Esophagus mucosa (tissue), 1 donor: Measurements from ENCODE around the gene GZF1. TPM values are rescaled to one million over a fixed set of nuclear protein-coding genes. Genes with fewer than 3 reads are reported as not detected.

ENCODE experiments used
- ATAC-seq: fragments of 200-7000 bp; cut with Tn5 transposase; one replicate; pipeline ENCODE4 v1.9.1; 2020
- total RNA-seq: library from RNA; stranded (reverse); gene quantifications from one replicate; pipeline ENCODE4 v1.2.4, GENCODE V29; 2023
- donor health status: DM: yes; HTN: yes; CAD: no.

GZF1 gene
- total RNA-seq, 1 donor from 2014 or later, result 3.6 TPM

DNA sequence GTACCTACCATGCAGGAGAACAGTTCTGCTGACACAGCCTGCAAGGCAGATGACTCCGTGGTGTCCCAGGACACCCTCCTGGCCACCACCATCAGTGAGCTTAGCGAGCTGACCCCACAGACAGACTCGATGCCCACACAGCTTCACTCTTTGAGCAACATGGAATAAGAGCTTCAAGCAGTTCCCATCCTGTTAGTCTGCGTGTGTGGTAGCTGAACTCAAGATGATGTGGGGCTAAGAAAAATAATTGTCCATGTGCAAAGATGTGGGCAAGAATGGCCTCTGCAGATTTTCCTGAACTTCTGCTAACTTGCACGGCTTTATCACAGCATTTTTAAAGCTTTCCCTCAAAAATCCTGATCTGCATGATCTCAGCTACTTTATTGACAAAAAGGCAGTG, 8.3 kb downstream of the GZF1 start:
- ATAC-seq, result no peak

DNA sequence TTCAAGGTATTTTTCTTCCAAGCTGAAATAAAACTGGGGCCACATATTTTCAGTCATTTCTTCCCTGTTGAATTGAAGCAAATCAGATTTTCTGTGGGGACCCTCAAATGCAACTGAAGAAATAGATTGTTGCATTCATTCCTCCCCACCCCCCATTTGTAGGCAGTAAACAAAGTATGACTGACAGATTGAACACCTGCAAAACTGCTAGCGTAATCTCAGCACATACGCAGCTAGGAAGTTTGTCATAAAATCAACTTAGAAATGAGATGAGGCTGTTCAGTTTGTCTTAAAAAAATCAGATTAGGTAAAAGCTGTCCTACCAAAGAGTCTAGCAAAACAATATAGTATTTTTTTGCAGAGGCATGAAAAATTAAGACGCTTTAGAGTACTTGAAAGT, 8.9 kb downstream of the GZF1 start:
- ATAC-seq, result no peak

DNA sequence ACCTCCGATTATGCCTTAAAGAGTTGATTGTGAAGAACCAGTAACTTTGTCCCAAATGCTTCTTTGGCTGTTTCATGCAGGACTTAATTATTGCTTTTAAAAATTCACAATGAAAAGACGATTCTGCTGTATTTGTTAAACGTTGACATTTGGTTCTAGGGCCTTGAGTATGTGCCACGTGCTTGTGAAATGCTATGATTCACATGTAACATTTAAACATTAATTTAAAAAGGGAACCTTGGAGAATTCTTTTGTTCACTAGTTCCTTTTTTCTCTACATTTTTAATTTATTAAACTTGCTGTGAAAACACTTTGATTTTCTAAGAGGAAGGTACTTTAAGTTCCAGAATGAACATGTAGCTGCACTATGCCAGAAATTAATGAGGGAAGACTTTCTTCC, 9.5 kb downstream of the GZF1 start:
- ATAC-seq, result no peak

DNA sequence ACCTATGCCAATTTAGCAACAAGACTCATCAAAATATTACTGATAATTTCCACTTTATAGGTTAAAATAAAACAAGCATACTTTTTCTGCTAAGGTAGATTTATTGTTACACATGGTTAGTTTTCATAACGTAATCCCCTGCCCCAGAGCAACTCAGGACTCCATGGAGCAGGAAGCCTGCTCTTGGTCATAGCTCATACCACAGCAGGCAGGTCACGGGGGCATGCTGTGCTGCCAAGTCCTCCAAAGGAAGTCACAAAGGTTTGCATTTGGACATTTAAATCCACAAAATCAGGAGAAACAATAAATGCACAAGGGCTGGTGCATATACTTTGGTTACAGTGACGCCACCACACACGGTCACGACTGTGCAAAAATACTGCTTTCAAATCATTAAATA, 12.5 kb downstream of the GZF1 start:
- no peak for ATAC-seq

GRCh38 chr20:23375827-23376226, 13.8 kb downstream of the GZF1 start:
- ATAC-seq, result no peak

- ATAC-seq, result no peak
Observed at GRCh38 chr20:23379772-23380171, 17.8 kb downstream of the GZF1 start.

DNA sequence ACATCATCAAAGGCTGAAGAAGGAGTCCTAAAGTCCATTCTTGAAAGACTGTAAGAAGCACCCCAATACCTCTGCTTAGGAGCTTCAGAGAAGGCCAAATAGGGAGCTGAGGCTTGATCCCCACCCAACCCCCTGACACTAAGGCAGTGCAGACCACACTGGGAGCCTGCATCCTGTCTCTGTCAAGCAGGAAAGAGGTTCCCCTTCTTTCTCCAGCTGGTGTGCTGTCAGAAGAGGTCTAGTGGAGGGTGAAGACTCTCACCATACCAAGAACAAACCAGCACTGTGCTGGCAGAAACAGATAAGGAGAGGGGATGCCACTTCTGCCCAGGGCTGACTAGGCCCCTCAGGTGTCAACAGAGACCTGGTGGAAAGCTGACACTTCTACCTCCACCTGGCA, 19.9 kb downstream of the GZF1 start:
- ATAC-seq, result no peak

DNA sequence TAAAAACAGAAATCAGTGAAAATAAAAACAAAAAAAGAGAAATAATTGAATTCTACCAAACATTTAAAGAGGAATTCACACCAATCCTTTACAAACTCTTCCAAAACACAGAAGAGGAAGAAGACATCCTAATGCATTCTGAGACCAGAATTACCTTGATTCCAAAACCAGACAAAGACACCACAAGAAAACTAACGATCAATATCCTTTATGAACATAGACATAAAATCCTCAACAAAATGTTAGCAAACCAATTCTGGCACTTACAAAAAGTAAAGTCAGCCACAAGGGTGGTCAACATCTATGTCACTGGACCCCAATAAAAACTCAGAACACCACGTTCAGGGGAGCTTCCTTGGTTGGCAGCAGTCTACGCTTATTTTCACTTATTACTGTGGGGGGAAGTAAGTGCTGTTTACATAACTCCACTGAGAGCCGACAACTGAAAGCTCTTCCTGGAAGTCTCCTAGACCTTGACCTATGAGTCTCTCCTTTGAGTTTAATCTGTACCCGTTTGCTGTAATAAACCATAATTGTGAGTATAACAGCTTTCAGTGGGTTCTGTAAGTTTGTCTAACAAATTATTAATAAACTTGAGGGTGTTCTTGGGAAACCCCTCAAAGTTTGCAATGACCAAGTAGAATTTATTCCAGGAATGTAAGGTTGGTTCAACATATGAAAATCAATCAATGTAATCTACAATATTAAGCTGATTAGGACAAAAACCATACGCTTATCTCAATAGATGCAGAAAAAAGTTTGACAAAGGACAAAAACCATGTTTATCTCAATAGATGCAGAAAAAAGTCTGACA, 24.5 kb downstream of the GZF1 start:
- ATAC-seq, result no peak

DNA sequence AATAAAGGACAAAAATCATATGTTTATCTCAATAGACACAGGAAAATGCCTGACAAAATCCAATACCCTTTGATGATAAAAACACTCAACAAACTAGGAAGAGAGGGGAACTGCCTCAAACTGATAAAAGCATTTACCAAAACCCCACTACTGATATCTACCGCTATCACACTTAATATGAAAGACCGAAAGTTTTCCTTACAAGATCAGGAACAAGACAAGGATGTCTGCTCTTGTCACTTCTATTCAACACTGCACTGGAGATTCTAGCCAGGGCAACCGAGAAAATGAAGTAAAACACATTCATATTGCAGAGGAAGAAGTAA, 25.1 kb downstream of the GZF1 start:
- ATAC-seq, result no peak

DNA sequence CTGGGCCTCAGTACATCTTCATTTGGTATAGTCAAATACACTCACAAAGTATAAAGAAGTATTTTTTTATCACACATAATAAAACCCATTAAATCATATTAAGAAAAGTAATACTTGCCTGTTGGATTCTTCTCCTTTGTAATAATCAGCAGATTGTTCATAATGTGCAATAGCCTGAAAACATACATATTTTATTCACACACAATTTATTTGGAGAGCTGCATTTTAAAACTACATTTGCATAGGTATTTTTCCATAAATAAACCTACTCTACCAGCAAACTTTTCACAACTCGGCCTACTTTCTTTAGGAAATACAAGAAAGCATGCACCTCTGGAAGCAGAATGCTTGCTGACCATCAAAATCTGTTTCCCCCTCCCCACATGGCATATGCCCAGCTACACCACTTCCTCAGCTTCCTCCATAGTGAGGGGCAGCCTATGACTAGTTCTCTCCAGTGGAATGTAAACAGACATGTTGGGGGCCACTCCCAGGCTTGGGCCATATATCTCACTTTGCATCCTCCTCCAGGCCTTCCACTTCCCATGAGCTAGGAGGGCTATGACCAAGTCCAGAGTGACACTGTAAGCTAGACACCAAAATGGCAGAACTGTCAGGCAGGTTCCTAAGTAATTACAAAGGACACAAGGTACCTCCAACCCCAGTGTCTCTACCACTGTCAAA, 28.3 kb downstream of the GZF1 start:
- no peak for ATAC-seq

GRCh38 chr20:23391707-23392310, 29.8 kb downstream of the GZF1 start:
- ATAC-seq, result no peak

DNA sequence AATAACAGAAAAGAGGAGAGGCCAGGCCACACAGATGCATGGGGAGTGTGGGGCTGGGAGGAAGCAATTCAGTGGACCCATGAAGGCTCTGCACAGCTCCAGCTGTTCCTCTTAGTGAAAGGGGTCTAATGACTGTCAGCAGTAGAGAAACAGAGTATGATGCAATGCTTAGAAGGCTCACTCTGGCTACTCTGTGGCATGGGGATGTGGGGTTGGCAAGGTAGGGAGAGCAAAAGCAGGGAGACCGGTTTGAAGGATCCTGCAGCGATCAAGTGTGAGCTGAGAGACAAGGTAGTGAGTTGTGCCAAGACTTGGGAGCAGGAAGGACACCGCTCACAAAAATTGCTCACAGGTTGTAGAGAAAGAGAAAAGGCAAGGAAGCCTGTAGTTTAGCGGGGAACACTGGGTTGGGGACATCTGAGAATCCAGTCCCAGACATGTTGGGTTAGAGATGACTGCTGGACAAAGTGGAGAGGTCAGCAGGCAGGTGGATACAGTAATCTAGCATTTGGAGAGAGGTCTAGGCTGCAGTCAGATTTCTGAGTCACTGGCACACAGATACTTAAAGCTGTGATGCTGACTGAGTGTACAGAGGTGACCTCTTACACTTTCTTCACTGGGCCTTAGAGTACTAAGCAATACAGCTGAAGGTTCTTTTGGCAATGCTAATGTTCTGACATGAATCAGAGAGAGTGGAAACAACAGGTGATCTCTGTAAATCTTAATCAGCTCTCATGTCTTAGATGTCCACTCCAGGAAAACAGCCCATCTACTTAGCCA, 32.2 kb downstream of the GZF1 start:
- ATAC-seq, result peak; percentile 29

DNA sequence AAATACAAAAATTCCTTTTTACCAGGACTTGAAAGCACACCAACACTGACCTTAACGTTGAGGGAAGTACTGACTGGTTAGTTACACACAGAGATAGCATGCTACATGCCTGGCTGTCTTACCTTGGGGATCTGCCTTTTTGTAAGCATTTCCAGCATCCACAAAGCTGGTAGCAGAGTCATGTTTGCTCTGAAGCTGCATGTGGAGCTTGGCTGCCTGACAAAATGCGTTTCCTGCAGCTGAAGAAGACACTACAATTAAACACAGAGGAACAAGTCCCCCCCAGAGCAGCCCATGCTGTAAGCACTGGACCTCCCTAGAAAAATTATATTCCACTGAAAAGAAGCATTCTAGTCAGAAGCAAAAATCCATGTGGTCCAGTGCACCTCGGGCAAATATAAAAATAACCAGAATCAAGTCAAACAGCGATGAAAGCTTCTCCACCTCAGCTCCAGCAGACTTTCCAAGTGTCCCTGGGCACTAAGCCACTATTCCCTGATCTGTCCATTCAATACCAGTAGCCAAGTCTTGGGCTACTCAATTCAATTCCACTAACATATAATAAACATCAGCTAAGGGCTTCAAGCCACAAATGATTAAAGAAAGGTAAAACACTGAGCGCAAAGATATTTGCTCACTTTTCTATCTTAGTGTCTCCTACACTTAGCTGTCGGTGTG, 35.1 kb downstream of the GZF1 start:
- ATAC-seq, result no peak

DNA sequence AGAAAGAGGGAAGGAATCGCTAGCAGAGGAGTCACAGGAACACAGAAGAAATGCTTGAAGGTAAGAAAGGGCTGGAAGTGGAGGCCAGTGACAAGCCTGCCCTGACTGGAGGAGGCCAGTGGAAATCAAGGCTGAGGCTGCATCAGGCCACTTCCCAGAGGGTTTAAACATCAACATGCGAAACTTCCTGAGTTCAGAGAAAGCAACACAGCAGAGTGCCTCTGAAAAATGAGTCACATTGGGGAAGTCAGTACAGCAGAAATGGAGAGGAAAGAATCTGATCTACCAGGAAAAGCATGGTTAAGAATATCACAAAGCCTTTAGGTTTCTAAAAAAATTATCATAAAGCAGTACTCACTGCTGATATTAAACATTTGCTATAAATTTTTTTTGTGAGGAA, 36.0 kb downstream of the GZF1 start:
- peak; percentile 45 for ATAC-seq

DNA sequence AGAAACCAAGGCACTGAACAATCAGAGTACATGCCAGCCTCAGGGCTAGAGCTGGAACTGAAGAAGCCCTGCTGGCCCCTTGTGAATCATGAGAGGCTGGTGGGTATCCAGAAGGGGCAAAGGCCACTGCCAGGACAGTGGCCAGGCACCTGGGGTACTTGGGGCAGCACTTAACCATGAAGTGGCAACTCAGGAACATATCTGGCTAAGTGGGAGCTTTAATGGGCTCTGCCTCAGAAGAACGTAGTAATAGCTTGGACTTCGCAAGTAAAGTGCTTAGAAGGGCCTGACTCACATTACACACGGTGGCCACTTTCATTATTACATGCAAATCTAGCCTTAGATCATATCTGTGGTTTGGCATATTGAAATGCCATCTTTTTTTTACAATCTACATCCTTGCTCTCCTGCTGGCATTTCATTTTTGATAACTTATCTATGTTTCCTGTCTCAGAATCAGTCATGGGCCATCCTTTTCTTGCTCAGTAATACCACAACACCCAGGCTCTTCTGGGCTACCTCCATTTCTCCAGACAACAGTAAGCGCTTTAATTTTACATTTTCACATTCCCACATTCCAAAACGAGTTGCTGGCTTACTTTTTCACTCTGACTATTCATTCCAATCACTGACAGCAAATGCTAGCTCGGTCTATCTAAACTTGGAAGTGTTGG, 37.7 kb downstream of the GZF1 start:
- ATAC-seq, result no peak

GRCh38 chr20:23401051-23401450, 39.1 kb downstream of the GZF1 start:
- ATAC-seq, result no peak

DNA sequence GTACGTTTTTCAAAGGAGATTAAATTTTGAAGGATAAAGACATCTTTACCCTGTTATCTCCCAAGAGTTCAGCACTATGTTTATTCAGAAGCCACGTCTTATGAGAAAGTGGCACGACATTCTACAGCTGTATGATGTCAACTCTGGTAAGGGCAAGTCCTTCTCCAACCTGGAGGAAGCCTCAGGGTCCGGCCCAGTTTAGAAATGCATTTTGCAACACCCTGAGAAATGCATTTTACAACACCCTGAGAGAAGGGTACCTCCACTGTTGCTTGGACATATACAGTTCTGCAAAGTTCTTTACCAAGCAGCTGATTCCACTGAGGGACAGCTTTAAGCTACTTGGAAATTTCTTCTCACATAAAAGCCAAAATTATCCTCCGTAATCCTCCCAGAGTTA, 41.8 kb downstream of the GZF1 start:
- no peak for ATAC-seq

DNA sequence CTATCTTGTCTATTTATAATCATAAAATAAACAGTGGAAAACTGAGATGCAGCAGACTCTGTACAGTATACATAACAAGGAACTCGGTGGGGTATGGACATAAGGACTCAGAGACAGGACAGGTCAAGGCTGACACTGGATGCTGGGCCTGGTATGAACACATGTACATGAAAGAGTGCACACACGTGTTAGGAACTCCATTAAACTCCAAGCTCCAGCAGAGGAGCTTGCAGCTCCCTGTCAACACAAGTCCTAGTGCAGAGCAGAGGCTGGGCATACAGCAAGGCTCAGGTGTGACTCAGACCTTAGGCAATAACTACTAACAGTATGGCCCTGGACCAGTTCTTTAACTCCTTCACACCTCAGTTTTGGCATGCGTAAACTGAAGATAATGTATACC, 42.2 kb downstream of the GZF1 start:
- peak; percentile 99 for ATAC-seq

- no peak for ATAC-seq
Observed at GRCh38 chr20:23406880-23407279, 44.9 kb downstream of the GZF1 start.

DNA sequence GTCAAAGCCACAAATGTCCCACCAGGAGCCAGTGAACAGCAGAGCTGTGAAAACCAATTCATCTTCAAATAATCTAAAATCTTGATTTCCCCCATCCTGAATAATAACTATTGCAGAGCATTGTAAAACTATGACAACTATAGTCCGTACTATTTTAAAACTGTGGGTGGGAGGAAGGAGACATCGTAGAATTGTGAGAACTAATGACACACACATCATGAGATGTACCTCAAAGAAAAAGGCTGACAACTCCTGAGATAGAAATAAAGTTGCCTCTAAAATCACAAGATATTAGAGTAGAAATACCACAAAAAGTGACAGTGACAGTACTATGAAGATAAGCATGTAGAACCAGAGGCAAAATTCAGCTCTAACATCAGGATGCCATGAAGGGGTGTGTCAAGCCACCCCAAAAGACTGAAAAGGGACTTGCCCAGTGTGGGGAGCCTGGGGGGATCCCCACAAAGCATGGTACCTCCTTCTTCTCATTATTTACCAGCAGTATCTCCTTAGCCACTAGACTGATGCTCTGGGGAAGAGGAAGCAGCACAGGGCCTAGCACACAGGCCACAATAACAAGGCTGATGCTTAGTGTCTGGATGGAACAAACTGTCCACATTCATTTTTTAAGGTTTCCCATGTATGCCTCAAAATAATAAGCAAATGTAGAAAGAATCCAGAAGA, 45.9 kb downstream of the GZF1 start:
- ATAC-seq, result no peak

- no peak for ATAC-seq
Observed at GRCh38 chr20:23408957-23409356, 47.0 kb downstream of the GZF1 start.

GRCh38 chr20:23409800-23410199, 47.8 kb downstream of the GZF1 start:
- no peak for ATAC-seq
